DOHH2 (cell line): Measurements from ENCODE around the gene VPS37B.

Experiments used
- H3F3A ChIP-seq: fragments of 200-600 bp; sonication (generic), shearing (Covaris generic); 2 replicates; pipeline ENCODE4 v1.6.0; 2016; ENCODE audit warnings: antibody characterized with exemption, mild to moderate bottlenecking; ENCODE audit not compliant: control insufficient read depth, insufficient read depth
- H3K27ac ChIP-seq: fragments of 200-600 bp; sonication (generic); 2 replicates; pipeline ENCODE4 v1.5.1; 2014; ENCODE audit warnings: low read depth, mild to moderate bottlenecking, low read length, moderate library complexity
- H3K27me3 ChIP-seq: fragments of 200-600 bp; sonication (generic); 2 replicates; pipeline ENCODE4 v1.6.1; 2014; ENCODE audit warnings: mild to moderate bottlenecking, low read length, mixed read lengths; ENCODE audit not compliant: control insufficient read depth
- H3K36me3 ChIP-seq: fragments of 200-600 bp; sonication (generic); 2 replicates; pipeline ENCODE4 v1.6.1; 2014; ENCODE audit warnings: mild to moderate bottlenecking, low read length, moderate library complexity, mixed read lengths; ENCODE audit not compliant: control insufficient read depth
- H3K4me1 ChIP-seq: fragments of 200-600 bp; sonication (generic); 2 replicates; pipeline ENCODE4 v1.6.1; 2014; ENCODE audit warnings: mild to moderate bottlenecking, low read length, mixed read lengths; ENCODE audit not compliant: control insufficient read depth
- H3K4me2 ChIP-seq: fragments of 200-600 bp; sonication (generic); 2 replicates; pipeline ENCODE4 v1.6.0; 2014; ENCODE audit warnings: mild to moderate bottlenecking, low read length, moderate library complexity
- H3K4me3 ChIP-seq: fragments of 200-600 bp; sonication (generic); 2 replicates; pipeline ENCODE4 v1.5.1; 2014; ENCODE audit warnings: mild to moderate bottlenecking, low read length, mixed read lengths
- H3K79me2 ChIP-seq: fragments of 200-600 bp; sonication (generic); 2 replicates; pipeline ENCODE4 v1.6.1; 2014; ENCODE audit warnings: mild to moderate bottlenecking, low read length, mixed read lengths; ENCODE audit not compliant: control insufficient read depth
- H3K9me2 ChIP-seq: fragments of 200-600 bp; sonication (generic); replicated peaks from 2 replicates; pipeline ENCODE4 v1.6.1; 2014; ENCODE audit warnings: mild to moderate bottlenecking, low read length, mixed read lengths; ENCODE audit not compliant: control insufficient read depth
- H3K9me3 ChIP-seq: fragments of 200-600 bp; sonication (generic); 2 replicates; pipeline ENCODE4 v1.6.1; 2014; ENCODE audit warnings: antibody characterized with exemption, low read length, mixed read lengths; ENCODE audit not compliant: control insufficient read depth, insufficient read depth
- H4K20me1 ChIP-seq: fragments of 200-600 bp; sonication (generic); 2 replicates; pipeline ENCODE4 v1.6.0; 2014; ENCODE audit warnings: low read depth, mild to moderate bottlenecking, antibody characterized with exemption, low read length, moderate library complexity; ENCODE audit not compliant: control insufficient read depth, insufficient read depth
- CTCF ChIP-seq: fragments of 200-600 bp; sonication (generic); IDR thresholded peaks from one replicate; pipeline ENCODE4 v1.5.1; 2014; ENCODE audit warnings: antibody characterized with exemption, mild to moderate bottlenecking, low read depth, low read length; ENCODE audit not compliant: poor library complexity, severe bottlenecking
- EZH2phosphoT487 ChIP-seq: fragments of 200-600 bp; sonication (generic); IDR thresholded peaks from 2 replicates; pipeline ENCODE4 v1.6.1; 2017; ENCODE audit warnings: borderline replicate concordance, mild to moderate bottlenecking, antibody characterized with exemption, low read length, moderate library complexity, mixed read lengths

Gene VPS37B

GRCh38 chr12:122850048-122850445 lies 45.9 kb downstream of the VPS37B start:
- H3K27me3 ChIP-seq, result no peaks in the 10 kb centered on the region
- 0 out of 2 replicates have a peak, but pooled peaks cover 4% of the 10 kb centered on the region for H4K20me1 ChIP-seq
- H3F3A ChIP-seq, result no peaks in the 10 kb centered on the region
- H3K27ac ChIP-seq, result no peak overlapping the region
- H3K4me3 ChIP-seq, result no peak overlapping the region
- no peaks in the 10 kb centered on the region for H3K9me2 ChIP-seq
- no peaks in the 10 kb centered on the region for H3K9me3 ChIP-seq
- TF ChIP-seq EZH2phosphoT487 (no peak), CTCF (no peak)
- H3K4me1 ChIP-seq, result no peaks in the 10 kb centered on the region
- peaks cover 25% of the 10 kb centered on the region for H3K79me2 ChIP-seq
- H3K36me3 ChIP-seq, result peaks cover 9% of the 10 kb centered on the region; the same call in 1 of the 2 replicates
- H3K4me2 ChIP-seq, result no peak overlapping the region

- no peak overlapping the region for H3K4me2 ChIP-seq
- TF ChIP-seq EZH2phosphoT487, result no peak
- no peak for TF ChIP-seq CTCF
- no peak overlapping the region for H3K27ac ChIP-seq
- no peaks in the 10 kb centered on the region for H3K9me2 ChIP-seq
- 0 out of 2 replicates have a peak, but pooled peaks cover 4% of the 10 kb centered on the region for H4K20me1 ChIP-seq
- H3K79me2 ChIP-seq, result peaks cover 31% of the 10 kb centered on the region
- no peaks in the 10 kb centered on the region for H3F3A ChIP-seq
- H3K9me3 ChIP-seq, result no peaks in the 10 kb centered on the region
- H3K36me3 ChIP-seq, result peaks cover 9% of the 10 kb centered on the region; the same call in 1 of the 2 replicates
- H3K4me3 ChIP-seq, result no peak overlapping the region
- no peaks in the 10 kb centered on the region for H3K27me3 ChIP-seq
- no peaks in the 10 kb centered on the region for H3K4me1 ChIP-seq
These were observed 46.4 kb downstream of the VPS37B start for GRCh38 chr12:122849352-122850047.

GRCh38 chr12:122848471-122849351 lies 47.2 kb downstream of the VPS37B start:
- TF ChIP-seq CTCF (no peak), EZH2phosphoT487 (no peak)
- Histone ChIP-seq H3K4me3 (no peak overlapping the region), H4K20me1 (0 out of 2 replicates have a peak, but pooled peaks cover 4% of the 10 kb centered on the region), H3K27me3 (no peaks in the 10 kb centered on the region), H3K4me1 (no peaks in the 10 kb centered on the region), H3K9me2 (no peaks in the 10 kb centered on the region), H3K79me2 (peaks cover 38% of the 10 kb centered on the region), H3K27ac (no peak overlapping the region), H3F3A (no peaks in the 10 kb centered on the region), H3K9me3 (no peaks in the 10 kb centered on the region), H3K4me2 (no peak overlapping the region), H3K36me3 (peaks cover 9% of the 10 kb centered on the region; the same call in 1 of the 2 replicates)
